Hepatocyte (in vitro differentiated cells): Measurements from ENCODE around the gene IDH3G. TPM values are rescaled to one million over a fixed set of nuclear protein-coding genes. Genes with fewer than 3 reads are reported as not detected.

ENCODE experiments used
- DNase-seq: peaks from one replicate; pipeline ENCODE4 v3.0.0-alpha.2; 2016; ENCODE audit warnings: low spot score
- H2AFZ ChIP-seq: fragments of 200-600 bp; sonication (generic); 2 replicates; pipeline ENCODE4 v1.6.0; 2016; ENCODE audit warnings: antibody characterized with exemption, mild to moderate bottlenecking
- H3K27ac ChIP-seq: fragments of 200-600 bp; sonication (generic); 2 replicates; pipeline ENCODE4 v1.5.1; 2016; ENCODE audit warnings: mild to moderate bottlenecking
- H3K27me3 ChIP-seq: fragments of 200-600 bp; sonication (generic); 2 replicates; pipeline ENCODE4 v1.6.1; 2016
- H3K36me3 ChIP-seq: fragments of 200-600 bp; sonication (generic); replicated peaks from 2 replicates; pipeline ENCODE4 v1.5.1; 2016; ENCODE audit warnings: low read depth; ENCODE audit not compliant: insufficient read depth
- H3K4me1 ChIP-seq: fragments of 200-600 bp; sonication (generic); 2 replicates; pipeline ENCODE4 v1.5.1; 2016; ENCODE audit warnings: mild to moderate bottlenecking, moderate library complexity; ENCODE audit not compliant: insufficient read depth
- H3K4me2 ChIP-seq: fragments of 200-600 bp; sonication (generic); 2 replicates; pipeline ENCODE4 v1.6.0; 2016
- H3K4me3 ChIP-seq: fragments of 200-600 bp; sonication (generic); 2 replicates; pipeline ENCODE4 v1.5.1; 2016; ENCODE audit warnings: mild to moderate bottlenecking
- H3K79me2 ChIP-seq: fragments of 200-600 bp; sonication (generic); 2 replicates; pipeline ENCODE4 v1.6.0; 2017; ENCODE audit warnings: mild to moderate bottlenecking
- H3K9me2 ChIP-seq: fragments of 200-600 bp; sonication (generic); replicated peaks from 2 replicates; pipeline ENCODE4 v1.6.0; 2017; ENCODE audit warnings: mild to moderate bottlenecking; ENCODE audit not compliant: insufficient read depth
- H3K9me3 ChIP-seq: fragments of 200-600 bp; sonication (generic); 2 replicates; pipeline ENCODE4 v1.5.1; 2016; ENCODE audit warnings: low read depth, mild to moderate bottlenecking
- H4K20me1 ChIP-seq: fragments of 200-600 bp; sonication (generic); 2 replicates; pipeline ENCODE4 v1.6.0; 2016; ENCODE audit warnings: mild to moderate bottlenecking; ENCODE audit not compliant: insufficient read depth, poor library complexity, severe bottlenecking
- CTCF ChIP-seq: fragments of 200-600 bp; sonication (generic); IDR thresholded peaks from 2 replicates; pipeline ENCODE4 v1.5.1; 2016; ENCODE audit warnings: antibody characterized with exemption, mild to moderate bottlenecking; ENCODE audit not compliant: poor library complexity
- EZH2 ChIP-seq: fragments of 200-600 bp; sonication (generic); IDR thresholded peaks from 2 replicates; pipeline ENCODE4 v1.6.1; 2016; ENCODE audit warnings: antibody characterized with exemption, mild to moderate bottlenecking, borderline replicate concordance
- EZH2phosphoT487 ChIP-seq: fragments of 200-600 bp; sonication (generic); IDR thresholded peaks from one replicate; pipeline ENCODE4 v1.6.1; 2018; ENCODE audit warnings: antibody characterized with exemption, mild to moderate bottlenecking, low read depth, moderate library complexity; ENCODE audit not compliant: unreplicated experiment, severe bottlenecking
- WGBS: methylation state at CpG from one replicate; pipeline ENCODE4 v1.1.6; 2016; ENCODE audit warnings: low lambda C conversion rate; ENCODE audit errors: missing lambda C conversion rate; 5-methylcytosine and 5-hydroxymethylcytosine counted together
- polyA plus RNA-seq: library from polyadenylated mRNA; unstranded; fragments of >200 nt; fragmentation: Nextera tagmentation; extraction: Ambion mirVana; gene quantifications from 2 replicates; pipeline ENCODE4 v1.2.1, GENCODE V29; 2016
- total RNA-seq: library from RNA; depleted of rRNA; stranded (reverse); fragments of >200 nt; gene quantifications from 2 replicates; pipeline ENCODE4 v1.2.3, GENCODE V29; 2014

The IDH3G gene
- total and polyA plus RNA-seq, 2 experiments from 2014 or later = 35.4 to 74.3 TPM

DNA sequence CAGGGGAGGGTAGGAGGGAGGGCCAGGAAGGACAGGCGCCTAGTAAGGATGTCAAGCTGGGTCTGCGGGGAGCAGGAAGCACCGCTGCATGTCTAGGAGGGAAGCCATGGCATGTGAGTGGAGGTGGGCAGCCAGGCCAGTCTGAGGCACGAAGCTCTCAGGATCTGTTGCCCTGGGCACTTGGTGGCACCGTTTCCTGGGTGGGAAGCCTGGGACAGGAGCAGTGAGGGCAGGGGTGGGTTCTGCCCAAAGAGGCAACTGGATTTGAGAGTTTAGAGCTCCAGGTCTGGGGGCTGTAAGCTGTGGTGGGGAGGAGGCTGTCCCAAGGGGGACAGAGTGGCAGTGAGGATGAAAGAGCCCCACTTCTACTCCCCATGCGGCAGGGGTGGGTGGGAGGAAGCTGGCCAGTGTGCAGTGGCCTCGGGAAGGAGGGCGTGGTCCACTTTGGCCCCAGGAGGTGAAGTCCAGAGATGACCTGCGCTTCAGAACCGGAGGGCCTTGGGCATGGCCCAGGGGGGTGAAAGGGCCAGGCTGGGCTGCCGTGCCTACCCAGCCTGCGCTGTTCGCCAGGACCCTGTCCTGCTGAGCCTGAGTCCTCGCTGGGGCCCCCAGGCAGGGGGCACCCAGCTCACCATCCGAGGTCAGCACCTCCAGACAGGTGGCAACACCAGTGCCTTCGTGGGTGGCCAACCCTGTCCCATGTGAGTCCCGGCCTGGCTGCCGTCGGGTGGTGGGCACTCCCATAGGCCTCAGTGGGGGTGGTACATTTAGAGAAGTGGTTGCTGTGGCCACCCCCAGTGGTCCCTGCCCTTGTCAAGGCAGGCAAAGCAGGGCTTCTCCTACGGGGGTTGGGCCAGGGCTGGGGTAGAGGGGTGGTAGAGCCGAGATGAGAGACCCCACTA lies 21.6 kb downstream of the IDH3G start:
- Histone ChIP-seq H3K4me1 (no peaks in the 10 kb centered on the region), H3K79me2 (no peaks in the 10 kb centered on the region), H3K27ac (no peak overlapping the region), H3K4me2 (no peak overlapping the region), H3K27me3 (no peaks in the 10 kb centered on the region), H3K9me2 (no peaks in the 10 kb centered on the region), H3K9me3 (no peaks in the 10 kb centered on the region), H3K36me3 (no peaks in the 10 kb centered on the region), H4K20me1 (no peaks in the 10 kb centered on the region), H3K4me3 (no peak overlapping the region), H2AFZ (no peak overlapping the region)
- WGBS = 79% methylated on average over 19 of the region's 21 CpGs
- TF ChIP-seq EZH2 (no peak), CTCF (no peak), EZH2phosphoT487 (no peak)
- DNase-seq = no peak

GRCh38 chrX:153771415-153772315 lies 22.5 kb downstream of the IDH3G start:
- Histone ChIP-seq H3K27ac (no peak overlapping the region), H3K4me1 (no peaks in the 10 kb centered on the region), H3K27me3 (no peaks in the 10 kb centered on the region), H3K79me2 (no peaks in the 10 kb centered on the region), H3K4me2 (no peak overlapping the region), H3K9me2 (no peaks in the 10 kb centered on the region), H3K9me3 (no peaks in the 10 kb centered on the region), H2AFZ (no peak overlapping the region), H4K20me1 (no peaks in the 10 kb centered on the region), H3K4me3 (no peak overlapping the region), H3K36me3 (no peaks in the 10 kb centered on the region)
- no peak for DNase-seq
- TF ChIP-seq CTCF = no peak
- TF ChIP-seq EZH2phosphoT487 = no peak
- no peak for TF ChIP-seq EZH2
- WGBS = 81% methylated on average over 33 of the region's 37 CpGs

DNA sequence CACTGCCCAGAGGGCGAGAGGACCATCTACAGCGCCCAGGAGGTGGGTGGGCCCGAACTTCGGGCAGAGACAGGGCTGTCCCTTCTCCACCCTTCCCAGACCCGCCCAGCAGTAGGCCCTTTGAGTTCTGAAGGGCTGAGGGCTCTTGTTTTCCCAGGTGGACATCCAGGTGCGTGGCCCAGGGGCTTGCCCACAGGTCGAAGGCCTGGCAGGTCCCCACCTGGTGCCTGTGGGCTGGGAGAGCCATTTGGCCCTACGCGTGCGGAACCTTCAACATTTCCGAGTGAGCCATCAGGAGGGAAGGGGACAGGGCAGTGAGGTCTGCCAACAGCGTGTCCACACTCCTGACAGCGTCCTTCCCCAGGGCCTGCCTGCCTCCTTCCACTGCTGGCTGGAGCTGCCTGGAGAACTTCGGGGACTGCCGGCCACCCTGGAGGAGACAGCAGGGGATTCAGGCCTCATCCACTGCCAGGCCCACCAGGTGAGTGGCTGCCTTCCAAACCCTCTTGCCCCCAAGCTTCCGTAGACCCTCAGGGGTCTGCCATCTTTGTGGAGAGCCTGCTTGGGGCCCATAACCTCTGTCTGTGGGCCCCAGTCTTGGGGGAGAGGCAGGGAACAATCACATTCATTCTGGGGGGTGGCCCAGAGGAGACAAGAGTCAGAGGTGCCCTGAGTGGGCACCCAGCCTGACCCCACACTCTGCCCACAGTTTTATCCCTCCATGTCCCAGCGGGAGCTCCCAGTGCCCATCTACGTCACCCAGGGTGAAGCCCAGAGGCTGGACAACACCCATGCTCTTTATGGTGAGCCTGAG lies 23.4 kb downstream of the IDH3G start:
- Histone ChIP-seq H4K20me1 (no peaks in the 10 kb centered on the region), H3K9me2 (no peaks in the 10 kb centered on the region), H3K4me3 (no peak overlapping the region), H3K4me1 (peaks cover 4% of the 10 kb centered on the region), H3K27ac (no peak overlapping the region), H3K36me3 (no peaks in the 10 kb centered on the region), H3K9me3 (no peaks in the 10 kb centered on the region), H3K27me3 (no peaks in the 10 kb centered on the region), H3K4me2 (no peak overlapping the region), H3K79me2 (no peaks in the 10 kb centered on the region), H2AFZ (no peak overlapping the region)
- no peak for DNase-seq
- 89% methylated on average over 18 of the region's 18 CpGs for WGBS
- TF ChIP-seq EZH2phosphoT487 (no peak), EZH2 (no peak), CTCF (no peak)
